Panc1 (cell line): ENCODE data around the gene PTRH1.

Source experiments
- REST ChIP-seq, 2 experiments: IDR thresholded peaks; 2 replicates each; pipeline ENCODE4 v1.6.1; 2011 to 2012; ENCODE audit warnings: low read depth in 2 of 2, control low read depth in 1 of 2, low read length in 1 of 2, mild to moderate bottlenecking in 1 of 2, moderate library complexity in 1 of 2; ENCODE audit not compliant: insufficient read depth in 1 of 2
- SIN3A ChIP-seq: IDR thresholded peaks from 2 replicates; pipeline ENCODE4 v1.6.1; 2012; ENCODE audit warnings: low read depth, mild to moderate bottlenecking, low read length, moderate library complexity, borderline replicate concordance; ENCODE audit not compliant: insufficient read depth
- TF ChIP-seq, protein P1 (sequence below): fragments of 450-650 bp; IDR thresholded peaks from 2 replicates; pipeline ENCODE4 v1.5.1; 2017; ENCODE audit warnings: mild to moderate bottlenecking

GRCh38 chr9:127693697-127694096, 21.8 kb downstream of the PTRH1 start:
- TF ChIP-seq, protein P1, sequence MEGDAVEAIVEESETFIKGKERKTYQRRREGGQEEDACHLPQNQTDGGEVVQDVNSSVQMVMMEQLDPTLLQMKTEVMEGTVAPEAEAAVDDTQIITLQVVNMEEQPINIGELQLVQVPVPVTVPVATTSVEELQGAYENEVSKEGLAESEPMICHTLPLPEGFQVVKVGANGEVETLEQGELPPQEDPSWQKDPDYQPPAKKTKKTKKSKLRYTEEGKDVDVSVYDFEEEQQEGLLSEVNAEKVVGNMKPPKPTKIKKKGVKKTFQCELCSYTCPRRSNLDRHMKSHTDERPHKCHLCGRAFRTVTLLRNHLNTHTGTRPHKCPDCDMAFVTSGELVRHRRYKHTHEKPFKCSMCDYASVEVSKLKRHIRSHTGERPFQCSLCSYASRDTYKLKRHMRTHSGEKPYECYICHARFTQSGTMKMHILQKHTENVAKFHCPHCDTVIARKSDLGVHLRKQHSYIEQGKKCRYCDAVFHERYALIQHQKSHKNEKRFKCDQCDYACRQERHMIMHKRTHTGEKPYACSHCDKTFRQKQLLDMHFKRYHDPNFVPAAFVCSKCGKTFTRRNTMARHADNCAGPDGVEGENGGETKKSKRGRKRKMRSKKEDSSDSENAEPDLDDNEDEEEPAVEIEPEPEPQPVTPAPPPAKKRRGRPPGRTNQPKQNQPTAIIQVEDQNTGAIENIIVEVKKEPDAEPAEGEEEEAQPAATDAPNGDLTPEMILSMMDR, result no peak
- TF ChIP-seq REST (IDR thresholded peaks at IDR 0.05; ENCODE audit: insufficient read depth in 1 of 2, low read depth in 2 of 2, low read length in 1 of 2) (no peak), SIN3A (no peak)
